Stimulated activated CD8-positive, alpha-beta memory T cell treated with anti-CD3 and anti-CD28 coated beads, Interleukin-15, amount 100 ng/mL, for 24 hours (primary cell): ENCODE measurements around the gene GNAI2.

Source experiments
- DNase-seq: peaks from one replicate; pipeline ENCODE4 v3.0.0-alpha.2; 2020; ENCODE audit warnings: low read depth

GNAI2 gene

DNA sequence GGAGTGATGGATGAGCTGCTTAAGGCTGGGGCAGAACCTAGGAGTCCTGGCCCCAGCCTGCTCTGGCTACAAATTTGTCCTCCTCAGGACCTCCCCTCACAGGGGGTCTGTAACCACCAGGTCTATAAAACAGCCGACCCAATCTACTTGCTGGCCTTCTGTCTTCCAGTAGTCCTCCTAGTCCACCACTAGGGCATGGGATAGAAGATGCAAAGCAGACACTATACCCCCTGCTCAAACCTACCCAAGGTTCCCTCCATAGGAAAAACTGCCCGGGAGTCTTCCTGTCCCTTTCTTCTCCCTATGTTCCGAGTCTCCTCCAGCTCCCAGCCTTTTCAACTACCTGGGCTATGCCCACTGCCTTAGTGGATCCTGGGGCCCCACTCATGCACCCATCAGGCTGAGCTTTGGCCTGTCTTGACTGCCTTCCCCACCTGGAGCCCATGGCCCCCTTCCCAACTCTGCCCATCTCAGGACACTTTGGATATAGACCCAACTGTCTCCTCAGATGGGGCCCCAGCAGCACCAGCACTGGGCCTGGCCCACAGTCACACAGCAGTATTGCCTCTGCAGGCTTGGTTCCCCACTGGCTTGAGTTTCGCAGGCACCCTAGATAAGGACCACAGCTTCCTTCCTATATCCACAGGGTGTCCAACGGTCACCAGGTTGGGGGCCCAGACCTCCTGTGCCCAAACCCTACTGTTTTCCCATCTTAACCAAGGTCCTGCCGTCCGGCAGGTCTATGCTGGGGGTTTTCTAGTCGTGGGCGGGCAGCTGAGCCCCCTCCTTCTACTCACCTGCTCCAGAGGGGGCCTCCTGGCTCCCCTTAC is 62.1 kb downstream of the GNAI2 start:
- DNase-seq, result no peak

DNA sequence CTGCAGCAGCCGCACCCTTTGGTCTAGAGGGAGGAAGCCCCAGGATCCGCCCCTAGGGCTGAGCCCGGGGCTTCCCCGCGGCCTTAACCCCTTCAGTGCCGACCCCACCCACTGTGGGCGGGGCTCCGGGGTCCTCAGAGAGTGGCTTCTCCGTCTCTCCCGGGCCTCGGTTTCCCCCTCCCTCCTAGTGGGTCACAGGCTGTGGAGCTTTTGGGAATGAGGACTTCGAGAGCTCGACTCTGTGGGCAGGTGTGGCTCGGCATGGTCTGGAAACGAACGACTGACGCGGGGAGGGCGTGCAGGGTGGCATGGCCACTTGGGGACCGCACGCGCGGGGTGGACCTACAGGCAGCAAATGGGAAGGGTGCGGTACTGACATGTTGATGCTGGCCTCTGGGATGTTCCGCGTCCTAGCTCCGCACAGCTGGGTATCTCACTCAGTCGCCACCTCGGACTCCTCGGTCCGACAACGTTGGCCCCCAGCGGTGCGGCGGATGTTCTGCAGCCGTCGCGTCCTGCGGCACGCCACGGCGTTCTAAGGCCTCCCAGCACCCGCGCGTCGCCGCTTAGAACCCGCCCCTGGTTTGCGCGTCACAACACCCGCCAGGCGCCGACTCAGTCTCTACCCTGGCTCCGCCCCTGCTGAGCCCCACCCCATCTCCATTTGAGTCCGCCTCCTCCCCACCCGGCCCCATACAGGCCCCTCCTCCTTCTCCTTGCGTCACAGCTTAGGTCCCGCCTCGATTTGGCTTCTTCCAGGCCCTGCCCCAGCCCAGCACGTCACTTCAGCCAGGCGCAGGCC is 63.0 kb downstream of the GNAI2 start, which contains the start of the genes HYAL3 and NAA80:
Gene HYAL3 (minus strand): TSS at position 570 of the 802 bp plus-strand sequence. CDS start 3,803 bp downstream, outside the sequence.
Gene NAA80 (minus strand): TSS at position 570 of the 802 bp plus-strand sequence. CDS start 1,942 bp downstream, outside the sequence.
- peak; percentile 94 for DNase-seq

DNA sequence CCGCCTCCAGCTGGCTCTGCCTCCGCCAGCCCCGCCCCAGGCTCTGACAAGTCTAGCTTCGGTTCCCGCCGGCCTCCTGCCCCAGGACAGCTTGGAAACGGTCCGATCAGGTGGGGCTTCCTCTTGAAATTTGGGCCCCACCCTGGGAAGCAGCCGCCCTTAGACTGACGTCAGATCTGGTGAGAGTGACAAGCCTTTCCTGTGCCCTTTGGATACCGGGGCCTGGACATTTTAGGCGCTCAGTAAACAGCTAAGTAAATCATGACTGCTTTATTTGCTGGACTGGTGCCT is 63.6 kb downstream of the GNAI2 start:
- DNase-seq, result no peak

DNA sequence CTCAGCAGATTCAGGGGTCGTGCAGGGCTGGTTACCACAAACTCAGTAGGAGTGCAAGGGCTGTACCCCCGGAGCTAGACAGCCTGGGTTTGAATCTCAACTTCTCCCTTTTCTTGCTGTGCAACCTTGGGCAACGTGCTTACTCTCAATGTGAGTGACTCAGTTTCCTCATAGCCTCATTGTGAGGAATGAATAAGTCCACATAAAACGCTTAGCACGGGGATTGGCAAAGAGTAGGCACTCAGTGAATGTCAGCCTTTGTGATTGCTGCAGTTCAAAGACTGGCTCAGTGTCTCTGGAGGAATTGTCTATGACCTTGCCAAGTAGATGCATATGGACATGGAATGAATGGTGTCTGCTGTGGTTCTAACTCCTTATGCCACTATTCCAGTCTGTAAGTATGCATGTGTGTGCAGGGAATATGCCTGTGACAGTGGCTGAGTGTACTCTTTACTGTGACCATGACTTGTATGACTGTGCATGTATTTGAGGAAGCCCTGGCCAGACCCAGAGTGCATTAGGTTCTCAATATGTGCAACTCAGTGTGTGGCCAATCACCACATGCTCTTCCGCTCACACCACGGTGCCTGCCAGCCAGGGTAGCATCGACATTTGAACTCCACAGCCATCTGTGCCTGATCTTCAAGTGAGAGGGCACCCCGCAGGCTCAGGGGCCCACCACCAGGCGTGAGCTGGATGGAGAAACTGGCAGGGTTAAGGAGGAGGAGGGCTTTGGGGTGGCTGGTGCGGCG is 64.1 kb downstream of the GNAI2 start:
- DNase-seq, result no peak

DNA sequence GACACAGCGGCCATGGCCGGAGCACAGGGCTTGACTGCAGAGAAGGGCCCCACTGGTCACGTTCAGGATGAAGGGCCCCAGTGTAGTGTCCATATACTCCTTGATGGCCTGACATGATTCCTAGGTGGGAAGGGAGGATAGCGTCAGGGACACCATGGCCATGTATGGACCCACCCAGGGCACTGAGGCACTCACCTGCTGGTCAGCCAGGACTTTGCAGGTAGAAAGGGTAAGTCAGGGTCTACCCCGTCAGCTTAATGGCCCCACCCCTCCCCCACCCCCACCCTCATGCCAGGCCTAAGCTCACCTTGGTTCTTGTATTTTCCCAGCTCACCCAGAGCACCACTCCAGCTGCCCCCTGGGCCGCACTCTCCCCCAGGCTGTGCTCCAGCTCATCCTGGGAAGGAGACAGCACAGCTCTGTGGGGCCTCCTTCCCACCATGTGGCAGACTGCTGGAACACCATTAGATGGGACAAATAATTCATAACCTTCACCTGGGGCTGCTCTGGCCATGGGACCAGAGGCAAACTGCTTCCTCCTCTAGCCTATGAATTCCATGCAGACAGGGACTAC is 64.8 kb downstream of the GNAI2 start:
- no peak for DNase-seq

DNA sequence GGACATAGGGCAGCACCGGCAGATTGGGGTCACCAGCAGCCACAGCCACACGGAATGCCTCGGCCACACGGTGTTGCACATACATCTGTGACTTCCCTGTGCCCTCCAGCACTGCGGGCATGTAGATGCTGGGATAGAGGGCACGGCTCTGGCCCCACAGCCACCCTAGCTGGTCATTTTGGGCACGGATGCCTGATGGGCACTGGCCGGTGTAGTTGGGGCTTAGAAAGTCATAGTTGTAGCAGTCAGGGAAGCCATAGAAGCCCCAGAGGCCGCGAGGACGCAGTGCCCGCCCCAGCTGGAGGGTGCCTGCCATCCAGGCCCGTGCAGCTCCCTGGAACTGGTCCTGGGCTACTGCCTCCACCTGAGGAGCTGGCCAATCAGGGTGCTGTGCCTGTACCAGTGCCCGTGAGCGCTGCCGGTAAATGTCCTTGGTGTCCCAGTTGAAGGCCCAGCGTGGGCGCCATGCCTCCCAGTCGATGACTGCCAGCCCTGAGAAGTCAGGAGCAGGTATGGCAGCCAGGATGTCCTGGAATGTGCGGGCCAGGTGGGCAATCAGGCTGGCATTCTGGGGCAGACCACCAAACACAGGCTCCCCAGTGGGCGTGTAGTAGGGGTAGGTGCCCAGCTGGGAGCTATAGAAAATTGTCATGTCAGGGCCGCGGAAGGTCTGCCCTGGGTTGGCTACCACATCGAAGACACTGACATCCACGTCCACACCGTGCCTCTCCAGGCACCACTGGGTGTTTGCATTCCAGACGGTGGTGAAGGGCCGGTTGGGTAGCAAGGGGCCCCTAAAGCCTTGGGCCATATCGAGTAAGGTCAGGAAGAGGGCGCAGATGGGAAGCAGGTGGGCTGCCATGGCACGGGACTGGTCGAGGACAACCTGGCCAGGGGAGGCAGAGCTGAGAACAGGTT is 66.3 kb downstream of the GNAI2 start:
- no peak for DNase-seq

DNA sequence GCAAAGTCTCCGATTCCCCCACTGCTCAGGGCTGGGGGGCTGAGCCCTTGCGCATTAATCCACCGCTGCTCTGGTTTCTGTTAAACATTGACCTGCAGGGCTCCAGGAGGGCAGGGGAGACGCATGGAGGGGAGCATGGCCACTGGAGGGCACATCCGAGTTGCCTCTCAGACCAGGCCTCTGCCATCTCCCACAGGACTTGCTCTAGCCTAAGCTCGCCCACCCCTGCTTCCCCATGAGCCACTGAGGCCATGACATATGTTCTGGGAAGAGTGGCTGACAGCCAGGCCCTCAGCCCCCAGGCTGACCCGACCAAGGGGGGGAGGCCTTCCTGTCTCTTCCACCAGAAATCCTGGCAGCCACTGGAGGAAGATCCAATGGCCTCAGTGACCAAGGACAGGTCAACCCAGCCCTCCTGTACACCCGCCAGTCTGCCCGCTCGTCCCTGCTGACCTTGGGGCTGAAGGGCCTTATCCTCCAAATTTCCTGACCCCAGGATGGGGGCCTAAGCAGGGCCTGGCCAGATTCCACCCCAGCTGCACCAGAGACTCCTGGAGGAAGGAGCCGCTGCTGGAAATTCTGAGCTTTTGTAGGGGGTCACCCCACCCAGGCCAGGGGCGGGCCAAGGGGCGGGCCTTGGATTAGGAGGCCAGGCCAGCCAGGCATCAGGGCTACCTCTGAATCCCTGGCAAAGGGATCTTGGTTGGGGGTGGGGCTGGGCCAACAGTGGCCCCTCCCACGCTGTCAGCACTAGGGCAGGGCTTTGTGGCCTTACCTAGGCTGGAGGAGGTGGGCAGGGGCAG is 67.2 kb downstream of the GNAI2 start, which contains the start of gene HYAL1:
Gene HYAL1 (minus strand): TSS at position 562 of the 803 bp plus-strand sequence. CDS start 618 bp downstream, outside the sequence.
- no peak for DNase-seq

DNA sequence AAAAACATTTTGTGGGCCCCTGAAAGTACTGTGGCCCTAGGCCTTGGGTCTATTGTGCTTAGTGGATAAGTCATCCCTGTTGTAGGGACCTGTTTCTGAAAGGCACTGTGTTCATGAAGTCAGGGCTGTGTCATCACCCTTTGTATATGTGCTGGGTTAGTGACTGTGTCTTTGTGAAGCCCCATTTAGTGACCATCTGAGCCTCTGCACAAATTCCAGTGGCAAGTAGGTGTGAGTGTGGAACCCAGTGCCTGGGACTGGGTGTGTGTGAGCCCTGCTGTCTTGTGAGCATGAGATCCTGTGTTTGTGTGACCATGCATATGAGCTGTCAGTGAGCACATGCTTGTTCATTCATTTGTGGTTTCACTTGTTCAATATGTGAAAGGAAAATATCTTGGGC is 68.6 kb downstream of the GNAI2 start:
- DNase-seq, result no peak
